SK-N-MC (cell line): ENCODE data around the gene LRRC37A.
"Not testable (repeated sequence)": the region's sequence is repeated elsewhere in the genome, so short reads cannot be mapped to it uniquely, and the experiment has no call there.

ENCODE experiments used
- EZH2 ChIP-seq: fragments of 200-600 bp; sonication (generic); IDR thresholded peaks from one replicate; pipeline ENCODE4 v1.6.1; 2017; ENCODE audit warnings: antibody characterized with exemption
- FOXP2 ChIP-seq: optimal IDR thresholded peaks from 2 replicates; pipeline ENCODE3; 2011; ENCODE audit warnings: mild to moderate bottlenecking, moderate library complexity; ENCODE audit not compliant: insufficient read depth; ENCODE audit errors: extremely low read length, control extremely low read depth
- POLR2AphosphoS5 ChIP-seq: IDR thresholded peaks from 2 replicates; pipeline ENCODE4 v1.6.1; 2012; ENCODE audit warnings: mild to moderate bottlenecking, low read depth, low read length, borderline replicate concordance

- not testable (repeated sequence) for TF ChIP-seq POLR2AphosphoS5, EZH2, FOXP2
Observed at GRCh38 chr17:46294831-46295230, at the start of gene LRRC37A.
